ENCODE measurements around the gene ZDHHC1.

DNA sequence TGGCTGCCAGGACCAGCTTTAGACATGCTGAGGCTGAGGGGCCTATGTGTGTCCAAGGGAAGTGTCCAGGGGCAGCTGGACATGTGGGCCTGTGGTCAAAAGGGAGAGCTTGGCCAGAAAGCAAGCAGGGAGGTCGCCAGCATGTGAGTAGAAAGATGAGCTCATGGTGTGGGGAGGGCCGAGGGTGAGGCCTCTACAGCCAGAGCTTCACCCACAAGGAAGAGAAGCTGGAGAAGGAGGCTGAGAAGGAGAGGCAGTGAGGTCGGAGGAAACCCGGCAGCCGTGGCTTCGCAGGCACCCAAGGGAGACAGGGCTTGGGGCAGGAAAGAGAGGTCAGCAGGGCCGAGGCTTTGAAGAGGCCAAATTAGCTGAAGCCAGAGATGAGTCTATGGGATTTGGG is 10.7 kb upstream of the ZDHHC1 start:
- TF ChIP-seq TCF12 (IDR thresholded peaks at IDR 0.05) (no peak), TCF12 (CRISPR knock-in tag; IDR thresholded peaks at IDR 0.05) (no peak), ZNF747 (CRISPR knock-in tag; IDR thresholded peaks at IDR 0.05; ENCODE audit: borderline replicate concordance) (no peak)
- TF ChIP-seq, protein P1, sequence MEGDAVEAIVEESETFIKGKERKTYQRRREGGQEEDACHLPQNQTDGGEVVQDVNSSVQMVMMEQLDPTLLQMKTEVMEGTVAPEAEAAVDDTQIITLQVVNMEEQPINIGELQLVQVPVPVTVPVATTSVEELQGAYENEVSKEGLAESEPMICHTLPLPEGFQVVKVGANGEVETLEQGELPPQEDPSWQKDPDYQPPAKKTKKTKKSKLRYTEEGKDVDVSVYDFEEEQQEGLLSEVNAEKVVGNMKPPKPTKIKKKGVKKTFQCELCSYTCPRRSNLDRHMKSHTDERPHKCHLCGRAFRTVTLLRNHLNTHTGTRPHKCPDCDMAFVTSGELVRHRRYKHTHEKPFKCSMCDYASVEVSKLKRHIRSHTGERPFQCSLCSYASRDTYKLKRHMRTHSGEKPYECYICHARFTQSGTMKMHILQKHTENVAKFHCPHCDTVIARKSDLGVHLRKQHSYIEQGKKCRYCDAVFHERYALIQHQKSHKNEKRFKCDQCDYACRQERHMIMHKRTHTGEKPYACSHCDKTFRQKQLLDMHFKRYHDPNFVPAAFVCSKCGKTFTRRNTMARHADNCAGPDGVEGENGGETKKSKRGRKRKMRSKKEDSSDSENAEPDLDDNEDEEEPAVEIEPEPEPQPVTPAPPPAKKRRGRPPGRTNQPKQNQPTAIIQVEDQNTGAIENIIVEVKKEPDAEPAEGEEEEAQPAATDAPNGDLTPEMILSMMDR (CRISPR knock-in tag; IDR thresholded peaks at IDR 0.05), result no peak

Data from HepG2 (cell line).